HG03064 (cell line): ENCODE data around the gene HDAC4.
"Not testable (repeated sequence)": the region's sequence is repeated elsewhere in the genome, so short reads cannot be mapped to it uniquely, and the experiment has no call there.

Experiments used
- ATAC-seq: cut with Tn5 transposase; IDR thresholded peaks from one replicate; pipeline ENCODE4 v1.9.1; 2021; ENCODE audit warnings: low read depth; ENCODE audit not compliant: unreplicated experiment

The HDAC4 gene

GRCh38 chr2:239182981-239183791 lies 217.6 kb downstream of the HDAC4 start:
- no peak for ATAC-seq

GRCh38 chr2:239181903-239182581 lies 218.8 kb downstream of the HDAC4 start:
- no peak for ATAC-seq

- ATAC-seq, result no peak
Measured at GRCh38 chr2:239181074-239181902, 219.5 kb downstream of the HDAC4 start.

GRCh38 chr2:239180526-239181073 lies 220.2 kb downstream of the HDAC4 start:
- no peak for ATAC-seq

GRCh38 chr2:239179851-239180371 lies 220.9 kb downstream of the HDAC4 start:
- no peak for ATAC-seq

GRCh38 chr2:239178954-239179353 lies 221.9 kb downstream of the HDAC4 start:
- no peak for ATAC-seq

GRCh38 chr2:239178484-239178883 lies 222.3 kb downstream of the HDAC4 start:
- no peak for ATAC-seq

GRCh38 chr2:239177908-239178307 lies 222.9 kb downstream of the HDAC4 start:
- ATAC-seq, result no peak

GRCh38 chr2:239177325-239177724 lies 223.5 kb downstream of the HDAC4 start:
- no peak for ATAC-seq

GRCh38 chr2:239176138-239176803 lies 224.5 kb downstream of the HDAC4 start:
- not testable (repeated sequence) for ATAC-seq

- ATAC-seq, result no peak
Measured at GRCh38 chr2:239175181-239175580, 225.6 kb downstream of the HDAC4 start.

- no peak for ATAC-seq
Measured at GRCh38 chr2:239173301-239173700, 227.5 kb downstream of the HDAC4 start.

- ATAC-seq, result no peak
Measured at GRCh38 chr2:239171643-239172042, 229.2 kb downstream of the HDAC4 start.

- ATAC-seq, result no peak
Measured at GRCh38 chr2:239169311-239170048, 231.3 kb downstream of the HDAC4 start.

- no peak for ATAC-seq
Measured at GRCh38 chr2:239168575-239168974, 232.2 kb downstream of the HDAC4 start.

- no peak for ATAC-seq
Measured at GRCh38 chr2:239167766-239168444, 232.9 kb downstream of the HDAC4 start.

- no peak for ATAC-seq
Measured at GRCh38 chr2:239167011-239167673, 233.7 kb downstream of the HDAC4 start.

GRCh38 chr2:239166201-239166834 lies 234.5 kb downstream of the HDAC4 start:
- no peak for ATAC-seq
